IPS-20b (cell line): ENCODE results near the gene TSPAN12.

Experiments used
- H3K27ac ChIP-seq: one replicate; pipeline ENCODE4 v1.5.1; 2013; ENCODE audit warnings: low read length
- H3K27me3 ChIP-seq: 2 replicates; pipeline ENCODE4 v1.6.1; 2013; ENCODE audit warnings: mild to moderate bottlenecking, low read length, inconsistent platforms; ENCODE audit not compliant: insufficient read depth
- H3K36me3 ChIP-seq: 2 replicates; pipeline ENCODE4 v1.6.1; 2013; ENCODE audit warnings: low read depth, mild to moderate bottlenecking, inconsistent platforms, low read length, moderate library complexity; ENCODE audit not compliant: insufficient read depth
- H3K4me1 ChIP-seq: 2 replicates; pipeline ENCODE4 v1.6.1; 2013; ENCODE audit warnings: mild to moderate bottlenecking, control low read depth, inconsistent platforms, low read length, moderate library complexity; ENCODE audit not compliant: insufficient read depth
- H3K4me3 ChIP-seq: 2 replicates; pipeline ENCODE4 v1.5.1; 2013; ENCODE audit warnings: mild to moderate bottlenecking, low read length, inconsistent platforms
- H3K9ac ChIP-seq: 2 replicates; pipeline ENCODE4 v1.6.1; 2013; ENCODE audit warnings: low read depth, mild to moderate bottlenecking, inconsistent platforms, low read length, moderate library complexity
- H3K9me3 ChIP-seq: 2 replicates; pipeline ENCODE4 v1.6.1; 2013; ENCODE audit warnings: mild to moderate bottlenecking, low read depth, low read length, inconsistent platforms; ENCODE audit not compliant: insufficient read depth

Gene TSPAN12

GRCh38 chr7:120819861-120820260 is 38.1 kb downstream of the TSPAN12 start:
- Histone ChIP-seq H3K27me3 (no peaks in the 10 kb centered on the region), H3K9me3 (no peaks in the 10 kb centered on the region), H3K27ac (no peak overlapping the region), H3K4me1 (peaks cover 5% of the 10 kb centered on the region; the same call in 1 of the 2 replicates), H3K9ac (no peak overlapping the region), H3K36me3 (no peaks in the 10 kb centered on the region), H3K4me3 (no peak overlapping the region)

GRCh38 chr7:120817851-120818250 is 40.1 kb downstream of the TSPAN12 start:
- Histone ChIP-seq H3K4me3 (no peak overlapping the region), H3K4me1 (peaks cover 5% of the 10 kb centered on the region; the same call in 1 of the 2 replicates), H3K36me3 (no peaks in the 10 kb centered on the region)

GRCh38 chr7:120814253-120814939 is 43.5 kb downstream of the TSPAN12 start:
- Histone ChIP-seq H3K27ac (no peak overlapping the region), H3K9me3 (no peaks in the 10 kb centered on the region), H3K9ac (no peak overlapping the region), H3K4me3 (no peak overlapping the region), H3K27me3 (no peaks in the 10 kb centered on the region), H3K36me3 (no peaks in the 10 kb centered on the region), H3K4me1 (peaks cover 5% of the 10 kb centered on the region; the same call in 1 of the 2 replicates)

More at GRCh38 chr7:120817851-120818250, 40.1 kb downstream of the TSPAN12 start:
- Histone ChIP-seq H3K27me3 (no peaks in the 10 kb centered on the region), H3K9me3 (no peaks in the 10 kb centered on the region), H3K9ac (no peak overlapping the region), H3K27ac (no peak overlapping the region)

GRCh38 chr7:120813546-120814252 is 44.2 kb downstream of the TSPAN12 start:
- H3K9ac ChIP-seq: no peak overlapping the region
- no peaks in the 10 kb centered on the region for H3K9me3 ChIP-seq
- H3K36me3 ChIP-seq: 0 out of 2 replicates have a peak, but pooled peaks cover 3% of the 10 kb centered on the region
- no peak overlapping the region for H3K27ac ChIP-seq
- no peaks in the 10 kb centered on the region for H3K27me3 ChIP-seq
- H3K4me3 ChIP-seq: no peak overlapping the region
- peaks cover 5% of the 10 kb centered on the region; the same call in 1 of the 2 replicates for H3K4me1 ChIP-seq

- H3K4me1 ChIP-seq: peaks cover 5% of the 10 kb centered on the region; the same call in 1 of the 2 replicates
- H3K9me3 ChIP-seq: no peaks in the 10 kb centered on the region
- H3K27ac ChIP-seq: no peak overlapping the region
- 0 out of 2 replicates have a peak, but pooled peaks cover 3% of the 10 kb centered on the region for H3K36me3 ChIP-seq
- no peak overlapping the region for H3K4me3 ChIP-seq
- no peaks in the 10 kb centered on the region for H3K27me3 ChIP-seq
- H3K9ac ChIP-seq: no peak overlapping the region
Measured at GRCh38 chr7:120813089-120813488, 44.9 kb downstream of the TSPAN12 start.

- Histone ChIP-seq H3K27me3 (no peaks in the 10 kb centered on the region), H3K4me3 (no peak overlapping the region), H3K9ac (no peak overlapping the region)
Measured at GRCh38 chr7:120809260-120809659, 48.7 kb downstream of the TSPAN12 start.

GRCh38 chr7:120807390-120807789 is 50.6 kb downstream of the TSPAN12 start:
- no peaks in the 10 kb centered on the region for H3K9me3 ChIP-seq

More at GRCh38 chr7:120809260-120809659, 48.7 kb downstream of the TSPAN12 start:
- Histone ChIP-seq H3K36me3 (peaks cover 3% of the 10 kb centered on the region; the same call in 1 of the 2 replicates), H3K9me3 (no peaks in the 10 kb centered on the region), H3K27ac (no peak overlapping the region), H3K4me1 (no peaks in the 10 kb centered on the region)

GRCh38 chr7:120806669-120807068 is 51.3 kb downstream of the TSPAN12 start:
- no peaks in the 10 kb centered on the region for H3K27me3 ChIP-seq
- no peak overlapping the region for H3K27ac ChIP-seq
- H3K9me3 ChIP-seq: no peaks in the 10 kb centered on the region
- no peak overlapping the region for H3K9ac ChIP-seq
- H3K4me1 ChIP-seq: no peaks in the 10 kb centered on the region
- H3K4me3 ChIP-seq: no peak overlapping the region
- H3K36me3 ChIP-seq: peaks cover 3% of the 10 kb centered on the region; the same call in 1 of the 2 replicates

More at GRCh38 chr7:120807390-120807789, 50.6 kb downstream of the TSPAN12 start:
- Histone ChIP-seq H3K36me3 (peaks cover 3% of the 10 kb centered on the region; the same call in 1 of the 2 replicates), H3K4me3 (no peak overlapping the region), H3K27ac (no peak overlapping the region), H3K9ac (no peak overlapping the region), H3K27me3 (no peaks in the 10 kb centered on the region), H3K4me1 (no peaks in the 10 kb centered on the region)

- H3K27me3 ChIP-seq: no peaks in the 10 kb centered on the region
- H3K9ac ChIP-seq: no peak overlapping the region
- no peak overlapping the region for H3K4me3 ChIP-seq
Measured at GRCh38 chr7:120805636-120806388, 52.1 kb downstream of the TSPAN12 start.

GRCh38 chr7:120802751-120803150 is 55.2 kb downstream of the TSPAN12 start:
- Histone ChIP-seq H3K9me3 (no peaks in the 10 kb centered on the region), H3K4me3 (no peak overlapping the region), H3K36me3 (no peaks in the 10 kb centered on the region; the same call in 1 of the 2 replicates)

More at GRCh38 chr7:120805636-120806388, 52.1 kb downstream of the TSPAN12 start:
- no peaks in the 10 kb centered on the region for H3K9me3 ChIP-seq
- no peaks in the 10 kb centered on the region for H3K4me1 ChIP-seq
- H3K27ac ChIP-seq: no peak overlapping the region
- H3K36me3 ChIP-seq: peaks cover 3% of the 10 kb centered on the region; the same call in 1 of the 2 replicates

GRCh38 chr7:120799813-120800475 is 58.0 kb downstream of the TSPAN12 start:
- Histone ChIP-seq H3K36me3 (no peaks in the 10 kb centered on the region; the same call in 1 of the 2 replicates), H3K9me3 (no peaks in the 10 kb centered on the region), H3K27me3 (no peaks in the 10 kb centered on the region), H3K4me1 (peaks cover 12% of the 10 kb centered on the region; the same call in 1 of the 2 replicates), H3K4me3 (no peak overlapping the region), H3K9ac (no peak overlapping the region), H3K27ac (no peak overlapping the region)

More at GRCh38 chr7:120802751-120803150, 55.2 kb downstream of the TSPAN12 start:
- Histone ChIP-seq H3K4me1 (peaks cover 9% of the 10 kb centered on the region; the same call in 1 of the 2 replicates), H3K27ac (no peak overlapping the region), H3K9ac (no peak overlapping the region), H3K27me3 (no peaks in the 10 kb centered on the region)
